Measurements from ENCODE around the gene WDR33. TPM values are rescaled to one million over a fixed set of nuclear protein-coding genes. Genes with fewer than 3 reads are reported as not detected.

WDR33 gene
- total RNA-seq, 3 donors from 2014 or later: 43.3 to 57.1 (median 43.4) TPM

- TF ChIP-seq, protein P1, sequence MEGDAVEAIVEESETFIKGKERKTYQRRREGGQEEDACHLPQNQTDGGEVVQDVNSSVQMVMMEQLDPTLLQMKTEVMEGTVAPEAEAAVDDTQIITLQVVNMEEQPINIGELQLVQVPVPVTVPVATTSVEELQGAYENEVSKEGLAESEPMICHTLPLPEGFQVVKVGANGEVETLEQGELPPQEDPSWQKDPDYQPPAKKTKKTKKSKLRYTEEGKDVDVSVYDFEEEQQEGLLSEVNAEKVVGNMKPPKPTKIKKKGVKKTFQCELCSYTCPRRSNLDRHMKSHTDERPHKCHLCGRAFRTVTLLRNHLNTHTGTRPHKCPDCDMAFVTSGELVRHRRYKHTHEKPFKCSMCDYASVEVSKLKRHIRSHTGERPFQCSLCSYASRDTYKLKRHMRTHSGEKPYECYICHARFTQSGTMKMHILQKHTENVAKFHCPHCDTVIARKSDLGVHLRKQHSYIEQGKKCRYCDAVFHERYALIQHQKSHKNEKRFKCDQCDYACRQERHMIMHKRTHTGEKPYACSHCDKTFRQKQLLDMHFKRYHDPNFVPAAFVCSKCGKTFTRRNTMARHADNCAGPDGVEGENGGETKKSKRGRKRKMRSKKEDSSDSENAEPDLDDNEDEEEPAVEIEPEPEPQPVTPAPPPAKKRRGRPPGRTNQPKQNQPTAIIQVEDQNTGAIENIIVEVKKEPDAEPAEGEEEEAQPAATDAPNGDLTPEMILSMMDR (IDR thresholded peaks at IDR 0.05): no peak
- intact Hi-C loops (cut with DNase I, micrococcal nuclease): no loop called here
- DNase-seq (peak in 1 of 3 donors; percentile 38), ATAC-seq (no peak)
- H3K4me1 ChIP-seq (ENCODE audit: low read depth): no peaks in the 10 kb centered on the region
- H3K4me3 ChIP-seq: no peak overlapping the region
- no peaks in the 10 kb centered on the region for H3K9me3 ChIP-seq
- H3K36me3 ChIP-seq (ENCODE audit: low read depth): no peaks in the 10 kb centered on the region
Measured at GRCh38 chr2:127657232-127657595, 153.8 kb downstream of the WDR33 start.

- Histone ChIP-seq H3K4me1 (ENCODE audit: low read depth) (no peaks in the 10 kb centered on the region), H3K36me3 (ENCODE audit: low read depth) (no peaks in the 10 kb centered on the region), H3K4me3 (no peak overlapping the region), H3K9me3 (no peaks in the 10 kb centered on the region)
- DNase-seq: no peak
- ATAC-seq: no peak
- TF ChIP-seq, protein P1 (IDR thresholded peaks at IDR 0.05): no peak
- intact Hi-C loops (cut with DNase I, micrococcal nuclease): no loop called here
Measured at GRCh38 chr2:127656569-127657231, 154.3 kb downstream of the WDR33 start.

GRCh38 chr2:127655209-127656073, 155.5 kb downstream of the WDR33 start:
- Histone ChIP-seq H3K4me3 (no peak overlapping the region), H3K9me3 (no peaks in the 10 kb centered on the region), H3K4me1 (ENCODE audit: low read depth) (no peaks in the 10 kb centered on the region), H3K36me3 (ENCODE audit: low read depth) (no peaks in the 10 kb centered on the region)
- intact Hi-C loops (cut with DNase I, micrococcal nuclease): no loop called here
- DNase-seq: peak in 1 of 3 donors; percentile 33
- ATAC-seq: no peak
- TF ChIP-seq, protein P1 (IDR thresholded peaks at IDR 0.05): no peak

- no peaks in the 10 kb centered on the region for H3K9me3 ChIP-seq
- H3K4me3 ChIP-seq: no peak overlapping the region
- TF ChIP-seq, protein P1 (IDR thresholded peaks at IDR 0.05): no peak
- no peak for ATAC-seq
- H3K36me3 ChIP-seq (ENCODE audit: low read depth): no peaks in the 10 kb centered on the region
- intact Hi-C loops (cut with DNase I, micrococcal nuclease): no loop called here
- no peaks in the 10 kb centered on the region for H3K4me1 ChIP-seq (ENCODE audit: low read depth)
- no peak for DNase-seq
Measured at GRCh38 chr2:127654838-127655175, 156.2 kb downstream of the WDR33 start.

GRCh38 chr2:127654084-127654837, 156.7 kb downstream of the WDR33 start:
- intact Hi-C loops (cut with DNase I, micrococcal nuclease): no loop called here
- ATAC-seq: no peak
- peaks cover 4% of the 10 kb centered on the region for H3K4me1 ChIP-seq (ENCODE audit: low read depth)
- TF ChIP-seq, protein P1 (IDR thresholded peaks at IDR 0.05): no peak
- H3K36me3 ChIP-seq (ENCODE audit: low read depth): no peaks in the 10 kb centered on the region
- no peak overlapping the region for H3K4me3 ChIP-seq
- DNase-seq: peak in 1 of 3 donors; percentile 39
- no peaks in the 10 kb centered on the region for H3K9me3 ChIP-seq
